Peyer's patch (tissue), 4 donors: Measurements from ENCODE around the gene FAM25G. TPM values are rescaled to one million over a fixed set of nuclear protein-coding genes. Genes with fewer than 3 reads are reported as not detected.

Experiments used
- DNase-seq, 3 donors: peaks; one replicate each; pipeline ENCODE4 v3.0.0-alpha.2; 2017 to 2019
- H3K27ac ChIP-seq, 4 donors: fragments of 200-600 bp; sonication (generic); one replicate each; pipeline ENCODE4 v1.5.1; 2016 to 2019
- H3K27me3 ChIP-seq, 2 donors: fragments of 200-600 bp; sonication (generic); one replicate each; pipeline ENCODE4 v1.5.1; 2019
- H3K36me3 ChIP-seq, 3 donors: fragments of 200-600 bp; sonication (generic); one replicate each; pipeline ENCODE4 v1.5.1; 2016 to 2019
- H3K4me1 ChIP-seq, 4 donors: fragments of 200-600 bp; sonication (generic); one replicate each; pipeline ENCODE4 v1.5.1; 2016 to 2019
- H3K4me3 ChIP-seq, 4 donors: fragments of 200-600 bp; sonication (generic); 1 replicate in 3 of 4; 2 replicates in 1 of 4; pipeline ENCODE4 v1.5.1; 2016 to 2019; ENCODE audit warnings: mild to moderate bottlenecking in 1 of 4
- H3K9me3 ChIP-seq, 4 donors: fragments of 200-600 bp; sonication (generic); one replicate each; pipeline ENCODE4 v1.5.1; 2016 to 2019; ENCODE audit warnings: mild to moderate bottlenecking in 1 of 4
- POLR2A ChIP-seq, 2 donors: fragments of 450-650 bp; IDR thresholded peaks; one replicate each; pipeline ENCODE4 v1.5.1; 2017; ENCODE audit warnings: antibody characterized with exemption in 2 of 2, mild to moderate bottlenecking in 2 of 2, moderate library complexity in 2 of 2
- total RNA-seq, 4 donors: library from RNA; depleted of rRNA; stranded (reverse); fragments of >200 nt; gene quantifications; one replicate each; pipeline ENCODE4 v1.1.0, GENCODE V29; 2016
- TF ChIP-seq, protein P1 (sequence below), 6 experiments: fragments of 450-650 bp in 4 of 6; fragments of 200-600 bp in 2 of 6; sonication (generic) in 1 of 6; IDR thresholded peaks; one replicate each; pipeline ENCODE4 v1.5.1; 2017 to 2019; ENCODE audit warnings: antibody characterized with exemption in 6 of 6, mild to moderate bottlenecking in 3 of 6, moderate library complexity in 1 of 6

FAM25G gene
- total RNA-seq, 4 donors from 2014 or later = not detected

DNA sequence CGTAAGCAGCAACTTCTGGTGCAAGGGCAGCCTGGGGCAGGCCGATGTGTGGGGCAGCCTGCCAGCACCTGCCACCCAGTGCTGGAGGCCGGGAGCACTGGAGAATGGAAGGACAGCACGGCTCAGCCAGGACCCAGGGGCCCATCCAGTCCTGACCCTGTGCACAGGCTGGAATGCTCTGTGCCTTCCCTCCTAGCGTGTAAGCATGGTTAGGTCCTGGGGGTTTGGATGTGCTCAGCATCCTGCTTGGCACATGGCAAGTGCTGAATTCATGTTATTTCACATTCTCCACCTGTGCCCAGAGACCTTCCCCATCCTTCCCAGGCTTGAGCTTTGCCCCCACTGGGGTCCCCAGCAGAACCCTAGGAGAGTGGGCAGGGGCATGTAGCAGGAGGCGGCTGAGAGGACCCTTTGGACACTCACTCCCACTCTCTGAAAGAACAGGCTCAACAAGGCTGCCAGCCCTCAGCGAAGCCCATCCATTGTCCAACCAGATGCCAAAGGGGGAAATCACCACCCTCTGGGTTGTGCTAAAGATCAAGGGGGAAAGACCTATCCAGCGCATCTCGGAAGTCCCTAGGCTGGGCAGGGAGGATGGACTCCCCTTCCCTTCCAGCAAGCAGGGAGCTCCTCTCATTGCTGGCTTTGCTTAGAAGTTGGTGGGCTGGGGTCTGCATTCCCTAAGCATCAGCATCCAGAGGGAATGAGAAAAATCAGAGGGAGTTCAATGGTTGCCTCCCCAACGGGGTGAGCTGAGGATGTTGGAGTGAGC is 37.3 kb downstream of the FAM25G start:
- Histone ChIP-seq H3K4me3 (no peak overlapping the region), H3K36me3 (no peaks in the 10 kb centered on the region), H3K27me3 (no peaks in the 10 kb centered on the region), H3K27ac (no peak overlapping the region), H3K4me1 (no peaks in the 10 kb centered on the region), H3K9me3 (no peaks in the 10 kb centered on the region)
- DNase-seq = peak in 1 of 3 donors; percentile 28
- no peak for TF ChIP-seq POLR2A (IDR thresholded peaks at IDR 0.05)
- TF ChIP-seq, protein P1, sequence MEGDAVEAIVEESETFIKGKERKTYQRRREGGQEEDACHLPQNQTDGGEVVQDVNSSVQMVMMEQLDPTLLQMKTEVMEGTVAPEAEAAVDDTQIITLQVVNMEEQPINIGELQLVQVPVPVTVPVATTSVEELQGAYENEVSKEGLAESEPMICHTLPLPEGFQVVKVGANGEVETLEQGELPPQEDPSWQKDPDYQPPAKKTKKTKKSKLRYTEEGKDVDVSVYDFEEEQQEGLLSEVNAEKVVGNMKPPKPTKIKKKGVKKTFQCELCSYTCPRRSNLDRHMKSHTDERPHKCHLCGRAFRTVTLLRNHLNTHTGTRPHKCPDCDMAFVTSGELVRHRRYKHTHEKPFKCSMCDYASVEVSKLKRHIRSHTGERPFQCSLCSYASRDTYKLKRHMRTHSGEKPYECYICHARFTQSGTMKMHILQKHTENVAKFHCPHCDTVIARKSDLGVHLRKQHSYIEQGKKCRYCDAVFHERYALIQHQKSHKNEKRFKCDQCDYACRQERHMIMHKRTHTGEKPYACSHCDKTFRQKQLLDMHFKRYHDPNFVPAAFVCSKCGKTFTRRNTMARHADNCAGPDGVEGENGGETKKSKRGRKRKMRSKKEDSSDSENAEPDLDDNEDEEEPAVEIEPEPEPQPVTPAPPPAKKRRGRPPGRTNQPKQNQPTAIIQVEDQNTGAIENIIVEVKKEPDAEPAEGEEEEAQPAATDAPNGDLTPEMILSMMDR (IDR thresholded peaks at IDR 0.05) = no peak

DNA sequence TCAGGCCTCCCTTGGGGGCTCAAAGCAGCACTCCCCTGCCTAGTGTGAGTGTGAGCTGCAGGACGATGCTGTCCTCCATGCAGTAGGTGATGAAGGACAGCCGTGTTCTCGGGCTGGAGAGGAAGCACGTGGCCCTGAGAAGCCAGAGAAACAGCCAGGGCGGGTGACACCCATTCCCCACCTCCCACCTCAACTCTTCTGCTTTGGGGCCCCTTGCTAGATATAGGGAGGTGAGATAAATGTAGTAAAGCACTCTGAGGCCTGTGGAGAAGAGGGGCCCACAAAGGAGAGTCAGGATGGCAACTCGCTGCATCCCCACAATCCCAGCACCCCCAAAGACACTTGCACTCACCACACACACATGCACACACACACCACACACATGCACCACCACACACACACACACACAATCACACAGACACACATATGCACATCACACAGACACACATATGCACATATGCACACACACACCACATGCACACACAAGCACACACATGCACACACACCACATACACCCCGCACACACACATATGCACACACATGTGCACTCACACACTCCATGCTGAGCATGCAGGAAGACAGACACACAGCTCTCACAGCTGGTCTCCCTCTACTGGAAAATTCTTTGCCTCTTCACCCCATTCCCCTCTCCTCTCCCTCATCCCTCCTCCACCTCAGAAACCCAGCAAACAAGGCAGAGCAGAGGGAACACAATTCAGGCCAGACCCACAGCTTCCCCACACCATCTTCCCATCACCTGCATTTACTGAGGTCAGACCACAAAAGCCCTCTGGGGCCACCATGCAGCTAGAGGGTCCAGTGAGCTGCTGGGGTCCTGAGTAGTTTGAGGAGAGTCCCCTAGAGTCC is 38.1 kb downstream of the FAM25G start:
- H3K4me3 ChIP-seq = no peak overlapping the region
- no peak for TF ChIP-seq POLR2A (IDR thresholded peaks at IDR 0.05)
- TF ChIP-seq, protein P1 (IDR thresholded peaks at IDR 0.05) = no peak
- H3K4me1 ChIP-seq = no peaks in the 10 kb centered on the region
- H3K27ac ChIP-seq = no peak overlapping the region
- H3K27me3 ChIP-seq = no peaks in the 10 kb centered on the region
- DNase-seq = no peak
- no peaks in the 10 kb centered on the region for H3K36me3 ChIP-seq
- H3K9me3 ChIP-seq = no peaks in the 10 kb centered on the region

DNA sequence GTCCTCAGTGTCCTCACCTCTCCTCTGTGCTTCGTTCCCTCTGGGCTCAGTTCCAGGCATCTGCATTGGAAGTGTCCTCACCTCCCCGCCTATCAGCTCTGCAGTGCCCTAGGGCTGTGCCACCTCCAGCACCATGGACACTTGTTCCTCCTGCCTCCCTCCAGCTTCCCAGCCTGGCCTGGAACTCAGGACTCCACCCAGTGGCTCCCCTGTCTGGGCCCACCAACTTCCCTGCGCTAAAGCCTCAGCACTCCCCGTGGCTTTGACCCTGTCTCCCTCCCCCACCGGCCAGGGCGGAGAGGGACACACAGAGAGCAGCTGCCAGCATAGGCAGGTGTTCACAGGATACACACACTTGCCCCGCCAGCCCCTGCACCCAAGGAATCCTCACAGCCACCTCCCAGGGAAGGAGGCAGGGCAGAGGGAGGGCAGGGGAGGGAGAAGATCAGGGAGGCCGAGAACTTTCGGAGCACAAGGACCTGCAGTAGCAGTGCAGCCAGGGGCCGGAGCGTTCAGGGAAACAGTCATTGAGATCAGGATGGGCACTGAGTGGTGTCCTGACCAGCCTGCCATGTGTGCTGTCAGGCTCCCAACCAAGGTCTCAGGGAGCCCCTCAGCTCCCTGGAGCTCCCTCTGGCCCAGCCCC is 38.9 kb downstream of the FAM25G start:
- peak in 1 of 3 donors; percentile 46 for DNase-seq

DNA sequence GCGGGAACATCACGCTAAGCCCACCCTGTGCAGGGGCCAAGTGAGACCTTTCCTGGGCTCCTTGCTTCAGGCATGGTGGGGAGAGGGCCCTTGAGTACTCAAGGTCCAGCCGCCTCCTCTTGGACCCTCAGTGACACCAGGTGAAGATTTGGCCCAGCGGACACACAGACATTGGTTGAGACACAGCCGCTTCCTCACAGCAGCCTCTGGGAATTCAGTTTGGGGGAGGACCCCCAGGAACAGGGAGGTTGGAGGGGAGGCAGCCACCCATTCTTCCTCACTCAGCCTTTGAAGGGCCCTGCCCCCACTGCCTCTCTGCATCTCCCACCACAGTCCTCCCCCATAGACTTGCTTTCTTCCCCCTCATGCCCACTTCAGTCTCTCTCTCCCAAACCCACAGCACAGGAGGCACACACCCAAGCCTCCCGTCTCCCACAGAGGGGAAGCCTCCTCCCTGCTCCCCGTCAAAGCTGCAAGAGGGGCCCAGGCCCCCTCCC is 39.5 kb downstream of the FAM25G start:
- Histone ChIP-seq H3K27ac (no peak overlapping the region), H3K9me3 (no peaks in the 10 kb centered on the region), H3K27me3 (no peaks in the 10 kb centered on the region), H3K36me3 (no peaks in the 10 kb centered on the region), H3K4me3 (no peak overlapping the region), H3K4me1 (no peaks in the 10 kb centered on the region)
- TF ChIP-seq POLR2A (IDR thresholded peaks at IDR 0.05) = no peak
- TF ChIP-seq, protein P1 (IDR thresholded peaks at IDR 0.05) = no peak
- peak in 1 of 3 donors; percentile 27 for DNase-seq

More for the DNA sequence above, 38.9 kb downstream of the FAM25G start:
- no peaks in the 10 kb centered on the region for H3K9me3 ChIP-seq
- H3K4me3 ChIP-seq = no peak overlapping the region
- no peak overlapping the region for H3K27ac ChIP-seq
- no peaks in the 10 kb centered on the region for H3K4me1 ChIP-seq
- H3K36me3 ChIP-seq = no peaks in the 10 kb centered on the region
- H3K27me3 ChIP-seq = no peaks in the 10 kb centered on the region
- no peak for TF ChIP-seq POLR2A (IDR thresholded peaks at IDR 0.05)
- TF ChIP-seq, protein P1 (IDR thresholded peaks at IDR 0.05) = no peak

DNA sequence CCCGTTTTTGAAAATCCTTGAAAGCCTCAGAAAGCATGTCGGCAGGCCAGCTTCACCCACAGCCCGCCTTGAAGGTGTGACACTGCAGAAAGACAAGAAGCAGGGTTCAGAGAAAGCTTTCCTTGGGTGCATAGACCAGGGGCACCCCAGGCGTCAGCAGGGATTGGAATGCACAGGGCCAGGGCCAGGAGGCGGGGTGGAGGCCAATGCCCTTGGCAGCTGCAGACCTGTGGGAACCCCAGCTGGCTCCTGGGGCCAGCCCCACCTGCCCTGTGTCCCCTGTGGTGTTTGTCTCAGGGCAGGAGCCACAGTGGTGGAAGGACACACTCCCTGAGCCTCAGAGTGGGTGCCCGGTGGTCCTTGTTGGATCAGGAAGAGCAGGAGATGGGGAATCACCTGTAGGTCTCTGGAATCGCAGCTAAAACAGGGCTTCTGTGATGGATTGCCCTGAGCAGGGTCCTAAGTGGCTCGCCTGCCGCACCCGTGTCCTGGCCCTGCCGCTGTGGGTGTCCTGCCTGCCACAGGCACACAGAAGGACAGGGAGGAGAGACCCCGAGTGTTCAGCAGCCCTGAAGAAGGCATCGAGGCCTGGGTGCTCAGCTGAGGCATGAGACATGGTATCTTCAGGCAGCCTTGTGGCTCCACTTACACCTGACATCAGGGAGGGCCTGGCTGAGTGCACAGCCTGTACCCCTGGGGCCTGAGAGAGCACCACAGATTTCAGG is 40.1 kb downstream of the FAM25G start:
- Histone ChIP-seq H3K27me3 (no peaks in the 10 kb centered on the region), H3K9me3 (no peaks in the 10 kb centered on the region), H3K4me3 (no peak overlapping the region), H3K4me1 (no peaks in the 10 kb centered on the region), H3K27ac (no peak overlapping the region), H3K36me3 (no peaks in the 10 kb centered on the region)
- no peak for TF ChIP-seq POLR2A (IDR thresholded peaks at IDR 0.05)
- TF ChIP-seq, protein P1 (IDR thresholded peaks at IDR 0.05) = no peak
- peak in 1 of 3 donors; percentile 40 for DNase-seq
